OCI-LY1 (cell line): ENCODE results near the gene GPN2.

Experiments used
- CTCF ChIP-seq: fragments of 200-600 bp; sonication (generic), shearing (Covaris generic); IDR thresholded peaks from 2 replicates; pipeline ENCODE4 v1.5.1; 2017; ENCODE audit warnings: mild to moderate bottlenecking, antibody characterized with exemption, low read length, moderate library complexity, mixed read lengths
- EZH2 ChIP-seq: fragments of 200-600 bp; sonication (generic), shearing (Covaris generic); IDR thresholded peaks from 2 replicates; pipeline ENCODE4 v1.8.0; 2017; ENCODE audit warnings: borderline replicate concordance, mixed run types, mild to moderate bottlenecking, antibody characterized with exemption, low read length, moderate library complexity, mixed read lengths

- TF ChIP-seq EZH2 (no peak), CTCF (no peak)
Observed at GRCh38 chr1:26913389-26913753, 23.3 kb upstream of the GPN2 start.
